Upper lobe of left lung (tissue), 4 donors: Measurements from ENCODE around the gene GALM.

Source experiments
- EP300 ChIP-seq, 4 donors: sonication (generic); formaldehyde crosslinking; IDR thresholded peaks; one replicate each; pipeline ENCODE4 v1.5.1; 2017; ENCODE audit warnings: antibody characterized with exemption in 4 of 4, control low read depth in 2 of 4
- TF ChIP-seq, protein P1 (sequence below), 6 experiments: fragments of 450-650 bp in 4 of 6; fragments of 200-600 bp in 2 of 6; sonication (generic) in 2 of 6; IDR thresholded peaks; one replicate each; pipeline ENCODE4 v1.5.1; 2016 to 2019; ENCODE audit warnings: antibody characterized with exemption in 6 of 6

DNA sequence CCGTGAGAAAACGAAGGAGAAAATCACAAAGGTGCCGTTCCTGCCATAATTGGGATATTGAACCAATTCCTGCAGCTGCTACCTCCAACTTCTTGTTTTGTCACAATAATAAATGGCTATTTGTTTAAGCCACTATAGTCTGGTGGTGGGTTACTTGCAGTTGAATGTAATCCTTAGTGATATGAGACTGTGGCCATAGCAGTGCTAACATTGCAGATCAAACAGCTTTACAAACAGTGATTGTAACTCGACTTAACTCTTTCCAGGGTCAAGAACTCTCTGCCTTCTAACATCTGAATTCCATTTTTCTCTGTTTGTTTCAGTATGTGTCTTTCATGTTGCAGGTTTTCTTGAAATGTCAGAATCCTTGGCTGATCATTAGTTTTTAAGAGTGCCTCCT, 38.5 kb upstream of the GALM start:
- TF ChIP-seq, protein P1, sequence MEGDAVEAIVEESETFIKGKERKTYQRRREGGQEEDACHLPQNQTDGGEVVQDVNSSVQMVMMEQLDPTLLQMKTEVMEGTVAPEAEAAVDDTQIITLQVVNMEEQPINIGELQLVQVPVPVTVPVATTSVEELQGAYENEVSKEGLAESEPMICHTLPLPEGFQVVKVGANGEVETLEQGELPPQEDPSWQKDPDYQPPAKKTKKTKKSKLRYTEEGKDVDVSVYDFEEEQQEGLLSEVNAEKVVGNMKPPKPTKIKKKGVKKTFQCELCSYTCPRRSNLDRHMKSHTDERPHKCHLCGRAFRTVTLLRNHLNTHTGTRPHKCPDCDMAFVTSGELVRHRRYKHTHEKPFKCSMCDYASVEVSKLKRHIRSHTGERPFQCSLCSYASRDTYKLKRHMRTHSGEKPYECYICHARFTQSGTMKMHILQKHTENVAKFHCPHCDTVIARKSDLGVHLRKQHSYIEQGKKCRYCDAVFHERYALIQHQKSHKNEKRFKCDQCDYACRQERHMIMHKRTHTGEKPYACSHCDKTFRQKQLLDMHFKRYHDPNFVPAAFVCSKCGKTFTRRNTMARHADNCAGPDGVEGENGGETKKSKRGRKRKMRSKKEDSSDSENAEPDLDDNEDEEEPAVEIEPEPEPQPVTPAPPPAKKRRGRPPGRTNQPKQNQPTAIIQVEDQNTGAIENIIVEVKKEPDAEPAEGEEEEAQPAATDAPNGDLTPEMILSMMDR (IDR thresholded peaks at IDR 0.05), result no peak
- TF ChIP-seq EP300 (IDR thresholded peaks at IDR 0.05), result no peak
